DOHH2 (cell line): Measurements from ENCODE around the gene FAM9C.

Source experiments
- H3F3A ChIP-seq: fragments of 200-600 bp; sonication (generic), shearing (Covaris generic); 2 replicates; pipeline ENCODE4 v1.6.0; 2016; ENCODE audit warnings: antibody characterized with exemption, mild to moderate bottlenecking; ENCODE audit not compliant: control insufficient read depth, insufficient read depth
- H3K27ac ChIP-seq: fragments of 200-600 bp; sonication (generic); 2 replicates; pipeline ENCODE4 v1.5.1; 2014; ENCODE audit warnings: low read depth, mild to moderate bottlenecking, low read length, moderate library complexity
- H3K27me3 ChIP-seq: fragments of 200-600 bp; sonication (generic); 2 replicates; pipeline ENCODE4 v1.6.1; 2014; ENCODE audit warnings: mild to moderate bottlenecking, low read length, mixed read lengths; ENCODE audit not compliant: control insufficient read depth
- H3K36me3 ChIP-seq: fragments of 200-600 bp; sonication (generic); 2 replicates; pipeline ENCODE4 v1.6.1; 2014; ENCODE audit warnings: mild to moderate bottlenecking, low read length, moderate library complexity, mixed read lengths; ENCODE audit not compliant: control insufficient read depth
- H3K4me1 ChIP-seq: fragments of 200-600 bp; sonication (generic); 2 replicates; pipeline ENCODE4 v1.6.1; 2014; ENCODE audit warnings: mild to moderate bottlenecking, low read length, mixed read lengths; ENCODE audit not compliant: control insufficient read depth
- H3K4me2 ChIP-seq: fragments of 200-600 bp; sonication (generic); 2 replicates; pipeline ENCODE4 v1.6.0; 2014; ENCODE audit warnings: mild to moderate bottlenecking, low read length, moderate library complexity
- H3K4me3 ChIP-seq: fragments of 200-600 bp; sonication (generic); 2 replicates; pipeline ENCODE4 v1.5.1; 2014; ENCODE audit warnings: mild to moderate bottlenecking, low read length, mixed read lengths
- H3K79me2 ChIP-seq: fragments of 200-600 bp; sonication (generic); 2 replicates; pipeline ENCODE4 v1.6.1; 2014; ENCODE audit warnings: mild to moderate bottlenecking, low read length, mixed read lengths; ENCODE audit not compliant: control insufficient read depth
- H3K9me2 ChIP-seq: fragments of 200-600 bp; sonication (generic); replicated peaks from 2 replicates; pipeline ENCODE4 v1.6.1; 2014; ENCODE audit warnings: mild to moderate bottlenecking, low read length, mixed read lengths; ENCODE audit not compliant: control insufficient read depth
- H3K9me3 ChIP-seq: fragments of 200-600 bp; sonication (generic); 2 replicates; pipeline ENCODE4 v1.6.1; 2014; ENCODE audit warnings: antibody characterized with exemption, low read length, mixed read lengths; ENCODE audit not compliant: control insufficient read depth, insufficient read depth
- H4K20me1 ChIP-seq: fragments of 200-600 bp; sonication (generic); 2 replicates; pipeline ENCODE4 v1.6.0; 2014; ENCODE audit warnings: low read depth, mild to moderate bottlenecking, antibody characterized with exemption, low read length, moderate library complexity; ENCODE audit not compliant: control insufficient read depth, insufficient read depth
- CTCF ChIP-seq: fragments of 200-600 bp; sonication (generic); IDR thresholded peaks from one replicate; pipeline ENCODE4 v1.5.1; 2014; ENCODE audit warnings: antibody characterized with exemption, mild to moderate bottlenecking, low read depth, low read length; ENCODE audit not compliant: poor library complexity, severe bottlenecking
- EZH2phosphoT487 ChIP-seq: fragments of 200-600 bp; sonication (generic); IDR thresholded peaks from 2 replicates; pipeline ENCODE4 v1.6.1; 2017; ENCODE audit warnings: borderline replicate concordance, mild to moderate bottlenecking, antibody characterized with exemption, low read length, moderate library complexity, mixed read lengths

Gene FAM9C

GRCh38 chrX:13009844-13010243 lies 34.6 kb downstream of the FAM9C start:
- H3K27ac ChIP-seq, result no peak overlapping the region
- H3K4me1 ChIP-seq, result peaks cover 71% of the 10 kb centered on the region

DNA sequence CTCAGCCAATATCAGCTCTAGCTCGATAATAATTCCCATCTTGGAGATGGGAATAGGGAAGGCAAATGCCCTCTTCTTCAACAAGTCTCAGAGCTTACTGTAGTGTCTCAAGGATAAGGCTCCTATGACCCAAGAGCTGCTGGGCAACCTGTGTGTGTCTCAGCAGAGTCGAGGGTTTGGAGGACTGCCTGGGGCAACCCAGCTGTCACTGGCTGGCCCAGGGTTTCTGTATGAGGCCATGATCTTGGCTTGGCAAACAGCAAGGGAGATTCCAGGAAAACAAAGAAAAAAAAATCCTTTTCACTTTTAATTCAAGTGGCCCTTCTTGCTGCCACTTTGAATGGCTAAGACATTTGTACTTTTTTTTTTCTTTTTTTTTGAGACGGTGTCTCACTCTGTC lies 35.1 kb downstream of the FAM9C start:
- Histone ChIP-seq H3F3A (peaks cover 13% of the 10 kb centered on the region), H3K27me3 (no peaks in the 10 kb centered on the region), H3K4me3 (no peak overlapping the region), H3K9me3 (no peaks in the 10 kb centered on the region), H3K9me2 (no peaks in the 10 kb centered on the region), H3K27ac (no peak overlapping the region), H3K4me2 (no peak overlapping the region), H3K36me3 (no peaks in the 10 kb centered on the region), H4K20me1 (no peaks in the 10 kb centered on the region), H3K4me1 (peaks cover 71% of the 10 kb centered on the region), H3K79me2 (no peaks in the 10 kb centered on the region)
- TF ChIP-seq EZH2phosphoT487 (no peak), CTCF (no peak)

More at GRCh38 chrX:13009844-13010243, 34.6 kb downstream of the FAM9C start:
- H3K4me2 ChIP-seq, result no peak overlapping the region
- H3K9me3 ChIP-seq, result no peaks in the 10 kb centered on the region
- peaks cover 11% of the 10 kb centered on the region for H3F3A ChIP-seq
- H3K9me2 ChIP-seq, result no peaks in the 10 kb centered on the region
- no peaks in the 10 kb centered on the region for H4K20me1 ChIP-seq
- TF ChIP-seq CTCF (no peak), EZH2phosphoT487 (no peak)
- no peaks in the 10 kb centered on the region for H3K36me3 ChIP-seq
- H3K4me3 ChIP-seq, result no peak overlapping the region
- no peaks in the 10 kb centered on the region for H3K79me2 ChIP-seq
- no peaks in the 10 kb centered on the region for H3K27me3 ChIP-seq

DNA sequence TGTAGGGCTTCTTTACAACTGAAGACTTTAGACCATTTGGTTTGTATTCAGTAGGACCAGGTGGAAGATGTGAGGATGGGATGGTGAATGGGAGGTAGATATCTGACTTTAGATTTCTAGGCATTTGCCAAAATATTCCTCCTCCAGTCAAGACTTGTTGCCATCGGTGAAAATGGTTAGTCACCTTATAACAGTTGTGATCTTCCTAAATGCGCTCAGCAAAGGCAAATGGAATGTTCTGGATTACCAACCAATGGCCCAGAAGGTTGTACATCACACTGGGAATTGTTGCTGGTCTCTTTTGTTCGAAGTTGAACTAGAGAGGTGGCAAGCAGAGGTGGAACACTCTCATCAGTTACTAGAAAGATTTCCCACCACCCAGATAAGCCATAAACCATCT lies 35.6 kb downstream of the FAM9C start:
- Histone ChIP-seq H3K79me2 (no peaks in the 10 kb centered on the region), H3K9me2 (no peaks in the 10 kb centered on the region), H4K20me1 (no peaks in the 10 kb centered on the region), H3K36me3 (no peaks in the 10 kb centered on the region), H3K27me3 (no peaks in the 10 kb centered on the region), H3K9me3 (no peaks in the 10 kb centered on the region), H3K4me3 (no peak overlapping the region), H3K4me1 (peaks cover 69% of the 10 kb centered on the region), H3K4me2 (peak overlapping the region; percentile 53; the same call in 1 of the 2 replicates), H3K27ac (no peak overlapping the region), H3F3A (peaks cover 13% of the 10 kb centered on the region)
- no peak for TF ChIP-seq CTCF
- TF ChIP-seq EZH2phosphoT487, result no peak

DNA sequence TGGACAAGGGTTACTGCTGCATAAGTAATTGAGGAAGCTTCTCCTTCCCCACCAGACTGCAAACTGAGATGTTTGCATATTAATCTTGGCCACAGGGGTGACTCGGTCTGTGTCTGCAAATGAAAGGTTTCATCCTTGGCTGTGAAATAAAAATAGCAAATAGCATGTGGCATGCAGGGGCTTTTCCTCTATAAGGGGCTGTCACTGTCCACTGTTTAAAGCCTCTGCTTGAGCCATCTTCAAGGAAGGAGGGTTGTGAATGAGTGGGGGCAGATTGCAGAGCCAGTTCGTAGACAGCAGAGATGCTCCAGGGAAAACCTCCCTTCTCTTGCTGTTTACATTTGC lies 36.3 kb downstream of the FAM9C start:
- peaks cover 13% of the 10 kb centered on the region for H3F3A ChIP-seq
- peak overlapping the region; percentile 53 for H3K4me2 ChIP-seq
- no peak overlapping the region for H3K27ac ChIP-seq
- peak overlapping the region; percentile 34 for H3K4me3 ChIP-seq
- H3K4me1 ChIP-seq, result peaks cover 69% of the 10 kb centered on the region
- no peaks in the 10 kb centered on the region for H3K9me2 ChIP-seq
- no peaks in the 10 kb centered on the region for H4K20me1 ChIP-seq
- H3K79me2 ChIP-seq, result no peaks in the 10 kb centered on the region
- no peaks in the 10 kb centered on the region for H3K27me3 ChIP-seq
- no peaks in the 10 kb centered on the region for H3K9me3 ChIP-seq
- TF ChIP-seq CTCF, result no peak
- no peak for TF ChIP-seq EZH2phosphoT487
- H3K36me3 ChIP-seq, result no peaks in the 10 kb centered on the region
